K562 (cell line): ENCODE measurements around the gene FYB1. TPM values are rescaled to one million over a fixed set of nuclear protein-coding genes. Genes with fewer than 3 reads are reported as not detected.

Experiments
- ATAC-seq: fragments of 200-7000 bp; cut with Tn5 transposase; 3 replicates; pipeline ENCODE4 v1.9.1; 2020; ENCODE audit warnings: moderate library complexity
- BruUV-seq: library from RNA; stranded (reverse); fragments of 400-500 nt; replicated peaks from 2 replicates; lab custom pipeline; 2021; lab: Mats Ljungman, UMichigan
- CTCF ChIA-PET: fragments of 300-600 bp; formaldehyde crosslinking; extraction: SDS; loops from one replicate; lab custom pipeline; 2021; ENCODE audit warnings: low intra/inter-chr PET ratio; lab: Yijun Ruan, JAX
- POLR2A ChIA-PET: fragments of 300-600, 350-650 bp; sonication (Branson Sonifier 250); formaldehyde crosslinking; extraction: SDS; loops from one replicate; lab custom pipeline; 2021; ENCODE audit warnings: antibody characterized with exemption, inconsistent platforms; lab: Yijun Ruan, JAX
- DNase-seq, 4 experiments: peaks; one replicate each; pipeline versions ENCODE4 v3.0.0 to v3.0.0-alpha.2; 2011 to 2018; ENCODE audit warnings: low spot score in 3 of 4, mixed read lengths in 3 of 4; ENCODE audit errors: extremely low read depth in 1 of 4
- FAIRE-seq: peaks from 2 replicates; lab custom pipeline; 2011; peaks lifted over from hg19 to GRCh38; lab: Jason Lieb, UNC
- H2AFZ ChIP-seq: 2 replicates; pipeline ENCODE4 v1.6.0; 2011; ENCODE audit warnings: low read depth, low read length, control low read depth, inconsistent platforms
- H3K27ac ChIP-seq: fragments of 200-600 bp; 3 replicates; pipeline ENCODE4 v1.8.0; 2011; ENCODE audit warnings: low read depth, mild to moderate bottlenecking, control low read depth, inconsistent platforms, low read length, moderate library complexity, mixed read lengths; ENCODE audit errors: extremely low read depth
- H3K27me3 ChIP-seq, 2 experiments: fragments of 300-600 bp in 1 of 2; 2 replicates in 1 of 2; 3 replicates in 1 of 2; pipeline versions ENCODE4 v1.6.0 to v1.8.0; 2011; ENCODE audit warnings: inconsistent platforms in 2 of 2, low read length in 2 of 2, mild to moderate bottlenecking in 1 of 2, mixed read lengths in 1 of 2, moderate library complexity in 1 of 2; ENCODE audit not compliant: control insufficient read depth in 2 of 2, insufficient read depth in 2 of 2
- H3K36me3 ChIP-seq: fragments of 300-600 bp; 3 replicates; pipeline ENCODE4 v1.8.0; 2011; ENCODE audit warnings: mild to moderate bottlenecking, low read length, inconsistent platforms; ENCODE audit not compliant: control insufficient read depth, insufficient read depth
- H3K4me1 ChIP-seq, 2 experiments: fragments of 200-600 bp in 1 of 2; replicated peaks in 1 of 2; 2 replicates in 1 of 2; 3 replicates in 1 of 2; pipeline versions ENCODE4 v1.5.1 to v1.8.0; 2011; ENCODE audit warnings: inconsistent platforms in 2 of 2, low read length in 2 of 2, mild to moderate bottlenecking in 1 of 2, mixed read lengths in 1 of 2, moderate library complexity in 1 of 2; ENCODE audit not compliant: control insufficient read depth in 2 of 2, insufficient read depth in 2 of 2
- H3K4me2 ChIP-seq: 2 replicates; pipeline ENCODE4 v1.6.1; 2011; ENCODE audit warnings: low read length, control low read depth, inconsistent platforms, mixed read lengths; ENCODE audit not compliant: insufficient read depth
- H3K4me3 ChIP-seq: fragments of 200-600 bp; sonication (generic), shearing (Covaris generic); 2 replicates; pipeline ENCODE4 v1.5.1; 2016; ENCODE audit warnings: control low read depth, inconsistent platforms
- H3K79me2 ChIP-seq: fragments of 200-600 bp; 3 replicates; pipeline ENCODE4 v1.8.0; 2011; ENCODE audit warnings: low read length, inconsistent platforms; ENCODE audit not compliant: control insufficient read depth, insufficient read depth
- H3K9ac ChIP-seq, 2 experiments: 2 replicates each; pipeline versions ENCODE4 v1.6.0 to v1.6.1; 2011; ENCODE audit warnings: low read depth in 2 of 2, low read length in 2 of 2, control low read depth in 1 of 2, inconsistent platforms in 1 of 2, mild to moderate bottlenecking in 1 of 2, mixed read lengths in 1 of 2; ENCODE audit not compliant: insufficient read depth in 1 of 2
- H3K9me1 ChIP-seq: one replicate; pipeline ENCODE4 v1.6.0; 2011; ENCODE audit warnings: inconsistent platforms, mild to moderate bottlenecking, low read length, moderate library complexity; ENCODE audit not compliant: control insufficient read depth, insufficient read depth
- H3K9me3 ChIP-seq: replicated peaks from 2 replicates; pipeline ENCODE4 v1.5.1; 2011; ENCODE audit warnings: low read depth, low read length, inconsistent platforms; ENCODE audit not compliant: control insufficient read depth, insufficient read depth
- H4K20me1 ChIP-seq: replicated peaks from 2 replicates; pipeline ENCODE4 v1.6.1; 2011; ENCODE audit warnings: low read length, inconsistent platforms, mixed read lengths; ENCODE audit not compliant: control insufficient read depth, insufficient read depth
- CEBPG ChIP-seq, 3 experiments: fragments of 200-800 bp in 1 of 3; sonication (Bioruptor generic) in 1 of 3; sonication (generic) in 1 of 3; formaldehyde crosslinking in 1 of 3; IDR thresholded peaks in 2 of 3; conservative IDR thresholded peaks in 1 of 3; 2 replicates each; pipeline versions ENCODE4 v1.6.1 to v1.8.0; 2016 to 2022; ENCODE audit warnings: missing compliant biosample characterization in 2 of 3, missing genetic modification characterization in 2 of 3, mild to moderate bottlenecking in 1 of 3, missing genetic modification reagents in 1 of 3
- GATAD2A ChIP-seq: fragments of 450-650 bp; IDR thresholded peaks from 2 replicates; pipeline ENCODE4 v1.6.1; 2017
- HNRNPK ChIP-seq: fragments of 200-400 bp; formaldehyde crosslinking; IDR thresholded peaks from one replicate; pipeline ENCODE4 v1.6.1; 2018; ENCODE audit warnings: mild to moderate bottlenecking, low read depth, low read length; ENCODE audit not compliant: poor library complexity, severe bottlenecking
- HNRNPL ChIP-seq: fragments of 200-400 bp; formaldehyde crosslinking; IDR thresholded peaks from 2 replicates; pipeline ENCODE4 v1.6.1; 2017; ENCODE audit warnings: low read depth, mild to moderate bottlenecking, low read length
- MAFK ChIP-seq: IDR thresholded peaks from 2 replicates; pipeline ENCODE4 v1.6.1; 2011; ENCODE audit warnings: low read length, improper control_type of control experiment
- NFRKB ChIP-seq: fragments of 450-650 bp; IDR thresholded peaks from 2 replicates; pipeline ENCODE4 v1.6.1; 2016; ENCODE audit warnings: low read depth
- ZBTB12 ChIP-seq: fragments of 250-450 bp; sonication (Bioruptor Pico); IDR thresholded peaks from 2 replicates; pipeline ENCODE4 v1.4.0; 2020
- ZBTB17 ChIP-seq: fragments of 450-650 bp; formaldehyde crosslinking; IDR thresholded peaks from 2 replicates; pipeline ENCODE4 v1.4.0; 2020; ENCODE audit warnings: mild to moderate bottlenecking
- WGBS: fragments of 100-300 bp; shearing (Covaris generic); methylation state at CpG from one replicate; pipeline ENCODE4 v1.1.6; 2016; ENCODE audit warnings: low coverage, mixed read lengths; ENCODE audit not compliant: insufficient coverage; ENCODE audit errors: missing lambda C conversion rate; 5-methylcytosine and 5-hydroxymethylcytosine counted together
- in situ Hi-C: fragments of 300-500 bp; cut with MboI; formaldehyde crosslinking; loops from 4 replicates; pipeline ENCODE4 v1.15.0; 2018; ENCODE audit warnings: inconsistent platforms, mixed read lengths
- intact Hi-C: fragments of 100-400 bp; cut with micrococcal nuclease; formaldehyde crosslinking; loops from 2 replicates; pipeline ENCODE4 v1.14.2; 2022
- polyA plus RNA-seq, 8 experiments: library from polyadenylated mRNA; depleted of rRNA in 4 of 8; stranded (reverse) in 5 of 8; unstranded in 3 of 8; fragments of >200 nt; fragmentation: Nextera tagmentation in 2 of 8; fragmentation: Illumina TruSeq in 1 of 8; extraction: Ambion mirVana in 2 of 8; extraction: Trizol in 1 of 8; gene quantifications; 2 replicates each; pipeline versions ENCODE4 v1.2.1 to v1.2.3, GENCODE V29; 2011 to 2014; ENCODE audit warnings: inconsistent platforms in 1 of 8, missing spikeins in 1 of 8
- total RNA-seq, 7 experiments: library from RNA; depleted of rRNA in 6 of 7; stranded (reverse); fragments of >200 nt in 6 of 7; fragmentation: Illumina TruSeq in 2 of 7; extraction: Trizol in 2 of 7; gene quantifications; 2 replicates each; pipeline versions ENCODE4 v1.2.1 to v1.2.3, GENCODE V29; 2011 to 2021; ENCODE audit warnings: low replicate concordance in 1 of 7
- TF ChIP-seq, protein P1 (sequence below): sonication (generic); formaldehyde crosslinking; IDR thresholded peaks from 2 replicates; pipeline ENCODE4 v1.8.0; 2022; ENCODE audit warnings: missing genetic modification reagents, mild to moderate bottlenecking, moderate library complexity, borderline replicate concordance

The FYB1 gene
- total and polyA plus RNA-seq, 9 of the 15 experiments (the other 6 are each of a cell fraction or from before 2014, with no cell fraction given): 4.7 to 31.5 (median 9.7) TPM

DNA sequence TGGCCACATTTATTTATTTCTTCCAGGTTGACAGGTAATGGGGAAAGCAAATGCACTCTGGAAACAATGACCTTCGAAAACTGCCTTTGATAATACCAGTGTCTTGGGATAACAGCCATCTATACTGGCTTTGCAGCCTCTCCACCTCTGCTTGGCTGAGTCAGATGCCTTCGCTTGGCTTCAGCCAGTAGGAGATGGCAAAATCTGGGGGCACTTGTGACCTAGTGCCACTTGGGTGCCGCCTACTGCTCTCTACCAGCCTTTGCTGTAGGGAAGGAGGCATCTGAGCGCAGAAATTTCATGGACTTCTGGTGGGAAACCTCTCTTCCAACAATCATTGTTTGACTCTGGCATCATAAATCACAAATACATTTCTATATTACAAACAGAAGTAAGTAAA, 21.8 kb downstream of the FYB1 start (continued):
- no peak for TF ChIP-seq HNRNPK
- no peak for TF ChIP-seq HNRNPL

DNA sequence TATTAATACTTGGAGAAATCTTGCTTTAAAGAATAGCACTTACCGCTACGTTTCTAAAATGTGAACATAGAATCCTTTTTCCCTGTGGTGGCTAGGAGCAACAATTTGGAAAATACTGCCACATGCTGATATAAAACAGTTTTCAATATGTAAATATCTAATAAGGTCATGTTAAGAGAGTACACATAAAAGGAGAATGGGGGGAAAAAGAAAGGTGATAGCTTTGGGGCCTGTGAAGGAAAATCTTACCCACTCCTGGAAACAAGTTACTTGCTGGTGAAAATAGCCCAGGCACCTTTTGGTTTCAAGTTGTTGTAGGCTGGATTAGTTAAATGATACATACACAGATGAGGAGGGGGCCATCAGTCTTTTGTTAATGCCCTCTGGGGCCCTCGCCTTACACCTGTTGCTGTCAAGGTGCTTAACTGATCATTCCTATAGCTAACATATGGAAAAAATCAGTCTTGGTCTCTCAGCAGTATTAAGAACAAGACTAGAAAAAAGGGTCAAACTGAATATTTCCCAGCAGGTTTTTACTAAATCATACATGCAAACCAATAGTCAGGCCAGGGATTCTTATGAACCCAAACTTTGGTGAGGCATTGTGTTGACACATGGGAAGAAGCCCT, 24.1 kb downstream of the FYB1 start:
- 52% methylated on average over 3 of the region's 3 CpGs for WGBS
- H4K20me1 ChIP-seq: no peaks in the 10 kb centered on the region
- H3K4me3 ChIP-seq: no peak overlapping the region
- no TSS peak for BruUV-seq
- H3K9ac ChIP-seq: peak overlapping the region; percentile 49 to 84; a peak in 2 of 4 replicates
- in situ Hi-C loops (no loop called here), intact Hi-C loops (loop anchor here (2.0 kb wide), 1 partner anchor 19 kb away; no protein-coding TSS in a partner anchor)
- H3K36me3 ChIP-seq: no peaks in the 10 kb centered on the region
- CTCF ChIA-PET: no interaction called here
- H3K4me2 ChIP-seq: peak overlapping the region; percentile 66
- POLR2A ChIA-PET: interaction anchor here (0.6 to 1.2 kb wide), 9 partner anchors 8 to 96 kb away, joined by 3 to 4 read pairs (median 3); no protein-coding TSS in a partner anchor
- ATAC-seq: no peak
- no peaks in the 10 kb centered on the region for H3K9me1 ChIP-seq
- FAIRE-seq: no peak
- H3K9me3 ChIP-seq: no peaks in the 10 kb centered on the region
- H3K79me2 ChIP-seq: peaks cover 44% of the 10 kb centered on the region
- peaks cover 32 to 75% of the 10 kb centered on the region in 2 experiments; a peak in 4 of 5 replicates for H3K4me1 ChIP-seq
- no peaks in the 10 kb centered on the region for H3K27me3 ChIP-seq
- H3K27ac ChIP-seq: peak overlapping the region; percentile 75
- TF ChIP-seq NFRKB (peak; percentile 64), MAFK (no peak), CEBPG (CRISPR knock-in tag; IDR thresholded peaks at IDR 0.05) (no peak), CEBPG (tag; conservative IDR thresholded peaks at IDR 0.05 in 1 of 2, IDR thresholded peaks at IDR 0.05 in 1 of 2) (0 out of 4 replicates have a peak, but pooled peaks of 1 of the 2 experiments have one; percentile 3), ZBTB12 (no peak), ZBTB17 (CRISPR knock-in tag) (no peak), GATAD2A (no peak)
- TF ChIP-seq, protein P1, sequence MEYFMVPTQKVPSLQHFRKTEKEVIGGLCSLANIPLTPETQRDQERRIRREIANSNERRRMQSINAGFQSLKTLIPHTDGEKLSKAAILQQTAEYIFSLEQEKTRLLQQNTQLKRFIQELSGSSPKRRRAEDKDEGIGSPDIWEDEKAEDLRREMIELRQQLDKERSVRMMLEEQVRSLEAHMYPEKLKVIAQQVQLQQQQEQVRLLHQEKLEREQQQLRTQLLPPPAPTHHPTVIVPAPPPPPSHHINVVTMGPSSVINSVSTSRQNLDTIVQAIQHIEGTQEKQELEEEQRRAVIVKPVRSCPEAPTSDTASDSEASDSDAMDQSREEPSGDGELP (CRISPR knock-in tag): no peak
- no peak for DNase-seq
- peak overlapping the region; percentile 73 for H2AFZ ChIP-seq
